ENCODE measurements around the gene LAMC3.
"Not testable (repeated sequence)": the region's sequence is repeated elsewhere in the genome, so short reads cannot be mapped to it uniquely, and the experiment has no call there.

Gene LAMC3

DNA sequence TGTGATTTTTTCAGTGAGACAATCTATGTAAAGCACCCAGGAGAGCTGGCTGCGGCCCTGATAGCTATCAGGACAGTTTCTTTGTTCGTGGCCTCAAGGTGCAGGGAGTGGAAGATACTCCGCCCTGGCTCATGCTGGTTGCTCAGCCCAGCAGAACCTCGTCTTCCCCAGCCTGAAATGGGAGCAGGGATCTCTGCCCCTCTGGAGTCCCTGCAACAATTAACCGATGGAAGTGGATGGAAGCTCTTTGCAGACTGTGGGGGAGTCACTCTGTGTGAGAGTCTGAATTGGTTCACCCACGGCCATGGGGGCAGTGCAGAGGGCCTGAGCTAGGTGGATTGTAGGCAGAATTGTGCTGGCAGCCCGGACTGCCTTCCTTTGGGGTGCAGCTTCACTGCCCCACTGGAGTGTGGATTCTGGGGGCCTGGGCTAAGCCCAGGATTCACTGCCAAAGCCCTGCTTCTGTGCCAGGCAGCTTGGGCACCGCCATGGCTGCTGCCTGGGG is 90.2 kb downstream of the LAMC3 start:
- TF ChIP-seq, protein P1, sequence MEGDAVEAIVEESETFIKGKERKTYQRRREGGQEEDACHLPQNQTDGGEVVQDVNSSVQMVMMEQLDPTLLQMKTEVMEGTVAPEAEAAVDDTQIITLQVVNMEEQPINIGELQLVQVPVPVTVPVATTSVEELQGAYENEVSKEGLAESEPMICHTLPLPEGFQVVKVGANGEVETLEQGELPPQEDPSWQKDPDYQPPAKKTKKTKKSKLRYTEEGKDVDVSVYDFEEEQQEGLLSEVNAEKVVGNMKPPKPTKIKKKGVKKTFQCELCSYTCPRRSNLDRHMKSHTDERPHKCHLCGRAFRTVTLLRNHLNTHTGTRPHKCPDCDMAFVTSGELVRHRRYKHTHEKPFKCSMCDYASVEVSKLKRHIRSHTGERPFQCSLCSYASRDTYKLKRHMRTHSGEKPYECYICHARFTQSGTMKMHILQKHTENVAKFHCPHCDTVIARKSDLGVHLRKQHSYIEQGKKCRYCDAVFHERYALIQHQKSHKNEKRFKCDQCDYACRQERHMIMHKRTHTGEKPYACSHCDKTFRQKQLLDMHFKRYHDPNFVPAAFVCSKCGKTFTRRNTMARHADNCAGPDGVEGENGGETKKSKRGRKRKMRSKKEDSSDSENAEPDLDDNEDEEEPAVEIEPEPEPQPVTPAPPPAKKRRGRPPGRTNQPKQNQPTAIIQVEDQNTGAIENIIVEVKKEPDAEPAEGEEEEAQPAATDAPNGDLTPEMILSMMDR (IDR thresholded peaks at IDR 0.05; ENCODE audit: extremely low read depth, missing control alignments) = no peak
- DNase-seq (ENCODE audit: low spot score) = no peak

DNA sequence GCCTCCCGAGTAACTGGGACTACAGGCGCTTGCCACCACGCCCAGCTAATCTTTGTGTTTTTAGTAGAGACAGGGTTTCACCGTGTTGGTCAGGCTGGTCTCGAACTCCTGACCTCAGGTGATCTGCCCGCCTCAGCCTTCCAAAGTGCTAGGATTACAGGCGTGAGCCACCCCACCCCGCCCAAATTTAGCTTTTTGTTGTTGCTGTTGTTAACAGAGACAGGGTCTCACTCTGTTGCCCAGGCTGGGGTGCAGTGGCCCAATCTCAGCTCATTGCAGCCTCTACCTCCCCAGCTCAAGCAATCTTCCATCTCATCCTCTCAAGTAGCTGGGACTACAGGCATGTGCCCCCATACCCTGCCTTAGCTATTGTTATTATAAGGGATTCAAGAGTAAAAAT is 90.9 kb downstream of the LAMC3 start:
- DNase-seq (ENCODE audit: low spot score) = not testable (repeated sequence)

DNA sequence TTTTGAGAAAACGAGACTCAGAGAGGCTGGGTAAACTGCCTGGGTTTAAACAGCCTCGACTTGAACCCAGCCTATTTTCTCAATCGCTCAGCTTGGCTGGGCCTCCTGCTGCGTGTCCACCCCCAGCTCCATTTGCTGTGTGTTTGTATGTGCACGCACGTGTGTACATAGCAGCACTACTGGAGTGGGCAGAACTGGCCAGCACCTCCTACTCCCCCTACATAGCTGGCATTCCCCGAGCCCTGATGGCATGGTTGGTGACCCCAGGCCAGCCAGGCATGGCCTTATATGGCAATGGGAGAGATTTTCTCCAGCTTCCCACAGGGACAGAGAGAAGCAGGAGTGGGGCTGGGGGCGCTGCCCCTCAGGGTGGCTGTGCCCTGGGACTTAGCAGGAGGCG is 91.5 kb downstream of the LAMC3 start:
- TF ChIP-seq, protein P1 (IDR thresholded peaks at IDR 0.05; ENCODE audit: extremely low read depth, missing control alignments) = no peak
- no peak for DNase-seq (ENCODE audit: low spot score)

DNA sequence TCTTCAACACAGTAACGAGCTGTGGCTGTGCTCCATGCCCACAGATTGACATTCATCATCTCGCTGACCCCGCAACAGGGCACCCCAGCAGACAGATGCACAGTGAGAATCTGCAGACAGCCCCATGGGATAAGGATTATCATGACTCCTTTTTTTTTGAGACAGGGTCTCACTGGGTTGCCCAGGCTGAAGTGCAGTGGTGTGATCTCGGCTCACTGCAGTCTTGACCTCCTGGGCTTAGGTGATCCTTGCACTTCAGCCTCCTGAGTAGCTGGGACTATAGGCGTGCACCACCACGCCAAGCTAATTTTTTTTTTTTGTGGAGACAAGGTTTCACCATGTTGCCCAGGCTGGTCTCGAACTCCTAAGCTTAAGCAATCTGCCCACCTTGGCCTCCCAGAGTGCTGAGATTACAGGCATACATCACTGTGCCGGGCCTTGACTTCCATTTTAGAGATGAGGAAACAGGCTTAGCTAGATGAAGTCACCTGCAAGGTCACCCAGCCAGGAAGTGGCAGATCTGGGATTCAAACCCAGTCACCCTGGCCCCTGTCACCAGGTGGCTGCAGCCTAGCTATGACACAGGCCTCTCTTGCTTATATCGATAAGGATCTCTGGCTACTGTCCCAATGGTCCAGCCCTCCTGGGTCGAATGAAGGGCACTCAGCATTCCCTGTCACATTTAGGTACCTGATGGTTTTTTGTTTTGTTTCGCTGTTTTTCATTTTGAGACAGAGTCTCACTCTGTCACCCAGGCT is 92.4 kb downstream of the LAMC3 start:
- TF ChIP-seq, protein P1 (IDR thresholded peaks at IDR 0.05; ENCODE audit: extremely low read depth, missing control alignments) = no peak

DNA sequence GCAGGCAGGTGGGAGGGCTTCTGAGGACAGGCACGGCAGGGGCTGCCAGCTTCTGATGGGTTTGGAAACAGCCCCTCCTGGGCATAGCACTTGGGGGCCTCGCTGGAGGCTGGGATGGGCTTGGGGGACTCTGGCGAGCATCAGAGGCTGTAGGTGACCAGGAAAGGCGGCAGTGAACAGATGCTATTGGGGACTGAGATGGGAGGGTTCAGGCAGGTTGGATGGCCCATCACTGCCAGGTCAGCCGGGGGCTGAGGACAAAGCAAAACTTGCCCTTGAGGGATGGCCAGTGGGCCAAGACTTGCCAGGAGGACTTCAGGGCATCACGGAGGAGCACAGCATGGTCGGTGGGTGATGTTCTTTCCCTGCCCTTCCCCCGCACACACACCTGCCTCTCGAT is 94.0 kb downstream of the LAMC3 start:
- TF ChIP-seq, protein P1 (IDR thresholded peaks at IDR 0.05; ENCODE audit: extremely low read depth, missing control alignments) = no peak
- DNase-seq (ENCODE audit: low spot score) = no peak

More for the DNA sequence above, 92.4 kb downstream of the LAMC3 start:
- no peak for DNase-seq (ENCODE audit: low spot score)

DNA sequence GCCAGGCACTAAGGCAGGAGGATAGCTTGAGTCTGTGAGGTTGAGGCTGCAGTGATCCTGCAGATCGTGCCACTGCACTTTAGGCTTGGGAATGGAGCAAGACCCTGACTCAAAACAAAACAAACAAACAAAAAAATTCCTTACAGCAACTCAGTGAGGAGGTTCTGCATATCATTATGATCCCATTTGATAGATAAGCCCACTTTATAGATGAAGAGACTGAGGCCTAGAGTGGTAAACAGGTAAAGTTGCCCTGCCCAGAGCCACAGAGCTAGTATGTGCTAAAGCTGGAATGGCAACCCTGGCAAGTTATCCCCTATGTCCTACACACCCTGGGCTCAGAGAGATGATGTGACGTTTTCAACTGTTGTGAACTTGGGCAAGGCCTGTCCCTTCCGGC is 94.6 kb downstream of the LAMC3 start:
- TF ChIP-seq, protein P1 (IDR thresholded peaks at IDR 0.05; ENCODE audit: extremely low read depth, missing control alignments) = no peak

DNA sequence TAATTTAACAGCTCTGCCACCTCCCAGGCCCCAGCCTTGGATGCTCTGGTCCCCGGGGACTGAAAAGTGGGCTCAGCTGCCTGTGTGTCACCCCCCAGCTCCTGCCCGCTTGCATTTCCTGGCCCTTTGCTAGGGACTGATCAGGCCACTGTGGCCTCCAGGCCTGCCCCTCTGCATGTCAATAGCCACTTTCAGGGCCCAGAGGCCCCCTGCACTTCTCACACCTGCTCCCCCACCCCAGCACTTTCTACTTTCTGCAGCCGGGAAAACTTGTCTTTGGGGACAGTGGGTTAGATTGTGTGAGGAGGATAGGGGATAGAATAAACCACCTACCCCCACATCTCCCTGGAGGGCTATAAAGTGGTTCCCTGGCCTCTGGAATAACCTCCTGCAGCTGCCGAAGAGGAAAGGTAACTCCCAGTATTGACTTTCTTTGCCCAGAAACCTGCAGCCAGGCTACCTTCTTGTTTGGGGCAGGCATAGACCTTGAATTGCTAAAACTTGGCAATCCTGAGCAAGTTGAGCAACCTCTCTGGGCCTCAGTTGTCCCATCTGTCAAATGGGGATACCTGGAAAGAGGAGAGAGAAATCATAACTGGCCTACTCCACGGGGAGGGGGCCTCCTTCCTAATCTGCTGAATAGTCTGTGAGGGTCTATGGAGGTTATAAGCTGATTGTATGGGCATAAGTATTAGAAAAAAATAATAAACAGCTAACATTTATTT is 95.2 kb downstream of the LAMC3 start:
- TF ChIP-seq, protein P1 (IDR thresholded peaks at IDR 0.05; ENCODE audit: extremely low read depth, missing control alignments) = no peak
- no peak for DNase-seq (ENCODE audit: low spot score)

More for the DNA sequence above, 94.6 kb downstream of the LAMC3 start:
- DNase-seq (ENCODE audit: low spot score) = no peak
